MM.1S (cell line): ENCODE measurements around the gene PSPH.
"Not testable (repeated sequence)": the region's sequence is repeated elsewhere in the genome, so short reads cannot be mapped to it uniquely, and the experiment has no call there.

Experiments used
- DNase-seq: peaks from one replicate; pipeline ENCODE4 v3.0.0-alpha.2; 2015
- H2AFZ ChIP-seq: fragments of 300-600 bp; sonication (generic); 2 replicates; pipeline ENCODE4 v1.6.0; 2016; ENCODE audit warnings: antibody characterized with exemption, low read length
- H3F3A ChIP-seq: fragments of 300-600 bp; sonication (generic); 2 replicates; pipeline ENCODE4 v1.6.1; 2016; ENCODE audit warnings: mild to moderate bottlenecking, antibody characterized with exemption, low read length, moderate library complexity, mixed read lengths; ENCODE audit not compliant: insufficient read depth
- H3K27ac ChIP-seq: fragments of 300-600 bp; sonication (generic); 2 replicates; pipeline ENCODE4 v1.5.1; 2016; ENCODE audit warnings: mild to moderate bottlenecking, low read length
- H3K27me3 ChIP-seq: fragments of 300-600 bp; sonication (generic); replicated peaks from 2 replicates; pipeline ENCODE4 v1.6.0; 2016; ENCODE audit warnings: low read length; ENCODE audit not compliant: insufficient read depth
- H3K36me3 ChIP-seq: fragments of 300-600 bp; sonication (generic); replicated peaks from 2 replicates; pipeline ENCODE4 v1.6.1; 2016; ENCODE audit warnings: mild to moderate bottlenecking, low read length, mixed read lengths; ENCODE audit not compliant: insufficient read depth
- H3K4me1 ChIP-seq: fragments of 300-600 bp; sonication (generic); 2 replicates; pipeline ENCODE4 v1.6.1; 2016; ENCODE audit warnings: low read length, mixed read lengths
- H3K4me2 ChIP-seq: fragments of 300-600 bp; sonication (generic); 2 replicates; pipeline ENCODE4 v1.6.0; 2016; ENCODE audit warnings: low read depth, low read length
- H3K4me3 ChIP-seq: fragments of 300-600 bp; sonication (generic); 2 replicates; pipeline ENCODE4 v1.5.1; 2016; ENCODE audit warnings: low read length, mixed read lengths
- H3K79me2 ChIP-seq: fragments of 300-600 bp; sonication (generic); 2 replicates; pipeline ENCODE4 v1.6.1; 2016; ENCODE audit warnings: mixed run types, low read length, mixed read lengths
- H3K9ac ChIP-seq: fragments of 300-600 bp; sonication (generic); 2 replicates; pipeline ENCODE4 v1.6.1; 2016; ENCODE audit warnings: low read length, mixed read lengths
- H3K9me2 ChIP-seq: fragments of 300-600 bp; sonication (generic); replicated peaks from 2 replicates; pipeline ENCODE4 v1.6.1; 2016; ENCODE audit warnings: mild to moderate bottlenecking, low read length, mixed read lengths; ENCODE audit not compliant: insufficient read depth
- H3K9me3 ChIP-seq: fragments of 300-600 bp; sonication (generic); replicated peaks from 2 replicates; pipeline ENCODE4 v1.6.1; 2016; ENCODE audit warnings: mild to moderate bottlenecking, low read length, mixed read lengths; ENCODE audit not compliant: insufficient read depth
- H4K20me1 ChIP-seq: fragments of 300-600 bp; sonication (generic); 2 replicates; pipeline ENCODE4 v1.6.1; 2016; ENCODE audit warnings: mild to moderate bottlenecking, low read length, moderate library complexity, mixed read lengths; ENCODE audit not compliant: insufficient read depth
- CTCF ChIP-seq: fragments of 300-600 bp; sonication (generic); IDR thresholded peaks from 2 replicates; pipeline ENCODE4 v1.5.1; 2016; ENCODE audit warnings: antibody characterized with exemption, low read length, mixed read lengths
- EZH2 ChIP-seq: fragments of 300-600 bp; sonication (generic); optimal IDR thresholded peaks from 2 replicates; pipeline ENCODE3; 2017; ENCODE audit warnings: low read depth, mild to moderate bottlenecking, antibody characterized with exemption, low read length, mixed read lengths
- EZH2phosphoT487 ChIP-seq: fragments of 300-600 bp; sonication (generic); IDR thresholded peaks from 2 replicates; pipeline ENCODE4 v1.6.1; 2018; ENCODE audit warnings: antibody characterized with exemption, low read length

Gene PSPH

GRCh38 chr7:56023500-56023899 is 27.7 kb downstream of the PSPH start:
- Histone ChIP-seq H3K79me2 (no peaks in the 10 kb centered on the region), H3F3A (no peaks in the 10 kb centered on the region), H3K27ac (no peak overlapping the region), H3K9me3 (no peaks in the 10 kb centered on the region), H4K20me1 (no peaks in the 10 kb centered on the region), H2AFZ (no peak overlapping the region), H3K9me2 (no peaks in the 10 kb centered on the region), H3K4me2 (no peak overlapping the region), H3K4me3 (no peak overlapping the region), H3K36me3 (no peaks in the 10 kb centered on the region), H3K27me3 (no peaks in the 10 kb centered on the region), H3K9ac (no peak overlapping the region), H3K4me1 (no peaks in the 10 kb centered on the region)
- TF ChIP-seq EZH2, result no peak
- TF ChIP-seq EZH2phosphoT487, result no peak
- no peak for TF ChIP-seq CTCF
- no peak for DNase-seq

GRCh38 chr7:56019501-56019900 is 31.7 kb downstream of the PSPH start:
- H3K36me3 ChIP-seq, result no peaks in the 10 kb centered on the region

GRCh38 chr7:56017015-56017414 is 34.2 kb downstream of the PSPH start:
- H3K4me2 ChIP-seq, H3K9me2 ChIP-seq, H3K4me3 ChIP-seq, H2AFZ ChIP-seq, DNase-seq, H3K9ac ChIP-seq, H3K4me1 ChIP-seq, H3K9me3 ChIP-seq, H4K20me1 ChIP-seq, H3K27me3 ChIP-seq, H3K79me2 ChIP-seq, H3F3A ChIP-seq, H3K27ac ChIP-seq, H3K36me3 ChIP-seq: not testable (repeated sequence)

More at GRCh38 chr7:56019501-56019900, 31.7 kb downstream of the PSPH start:
- no peak overlapping the region for H3K9ac ChIP-seq
- H3K9me3 ChIP-seq, result no peaks in the 10 kb centered on the region
- H3K4me3 ChIP-seq, result no peak overlapping the region
- no peaks in the 10 kb centered on the region for H3K27me3 ChIP-seq
- TF ChIP-seq CTCF (no peak), EZH2phosphoT487 (no peak), EZH2 (no peak)
- H3K27ac ChIP-seq, result no peak overlapping the region
- no peaks in the 10 kb centered on the region for H3K79me2 ChIP-seq
- no peaks in the 10 kb centered on the region for H3F3A ChIP-seq
- no peaks in the 10 kb centered on the region for H3K9me2 ChIP-seq
- no peak for DNase-seq
- H4K20me1 ChIP-seq, result no peaks in the 10 kb centered on the region
- H2AFZ ChIP-seq, result no peak overlapping the region
- H3K4me1 ChIP-seq, result no peaks in the 10 kb centered on the region
- no peak overlapping the region for H3K4me2 ChIP-seq

GRCh38 chr7:56009695-56010094 is 41.5 kb downstream of the PSPH start:
- no peaks in the 10 kb centered on the region for H3K4me1 ChIP-seq
- H3K9me2 ChIP-seq, result no peaks in the 10 kb centered on the region
- no peaks in the 10 kb centered on the region for H3K9me3 ChIP-seq
- no peak overlapping the region for H3K27ac ChIP-seq
- H2AFZ ChIP-seq, result no peak overlapping the region
- no peaks in the 10 kb centered on the region for H3K36me3 ChIP-seq
- no peaks in the 10 kb centered on the region for H3K79me2 ChIP-seq
- no peaks in the 10 kb centered on the region for H3F3A ChIP-seq
- H4K20me1 ChIP-seq, result no peaks in the 10 kb centered on the region
- H3K27me3 ChIP-seq, result no peaks in the 10 kb centered on the region
- H3K9ac ChIP-seq, result no peak overlapping the region
- no peak for TF ChIP-seq EZH2
- TF ChIP-seq EZH2phosphoT487, result no peak
- TF ChIP-seq CTCF, result no peak
- H3K4me2 ChIP-seq, result no peak overlapping the region
- no peak overlapping the region for H3K4me3 ChIP-seq
- no peak for DNase-seq
